HG02938 (cell line): ENCODE measurements around the gene ARFGEF3.

Source experiments
- ATAC-seq: cut with Tn5 transposase; IDR thresholded peaks from one replicate; pipeline ENCODE4 v1.9.1; 2021; ENCODE audit warnings: mild to moderate bottlenecking, moderate library complexity; ENCODE audit not compliant: unreplicated experiment

The ARFGEF3 gene

GRCh38 chr6:138238368-138238767, 76.6 kb downstream of the ARFGEF3 start:
- ATAC-seq, result no peak

GRCh38 chr6:138239774-138240173, 78.0 kb downstream of the ARFGEF3 start:
- ATAC-seq, result no peak

GRCh38 chr6:138240476-138241245, 78.9 kb downstream of the ARFGEF3 start:
- no peak for ATAC-seq

- no peak for ATAC-seq
Measured at GRCh38 chr6:138241381-138241780, 79.6 kb downstream of the ARFGEF3 start.

GRCh38 chr6:138241934-138242333, 80.2 kb downstream of the ARFGEF3 start:
- ATAC-seq, result no peak

- ATAC-seq, result no peak
Measured at GRCh38 chr6:138242987-138243592, 81.4 kb downstream of the ARFGEF3 start.

GRCh38 chr6:138245751-138246150, 84.0 kb downstream of the ARFGEF3 start:
- ATAC-seq, result no peak

GRCh38 chr6:138246650-138247440, 85.1 kb downstream of the ARFGEF3 start:
- ATAC-seq, result no peak

- ATAC-seq, result no peak
Measured at GRCh38 chr6:138248011-138248410, 86.3 kb downstream of the ARFGEF3 start.

GRCh38 chr6:138248878-138249277, 87.1 kb downstream of the ARFGEF3 start:
- no peak for ATAC-seq

- ATAC-seq, result no peak
Measured at GRCh38 chr6:138250053-138250452, 88.3 kb downstream of the ARFGEF3 start.

- ATAC-seq, result no peak
Measured at GRCh38 chr6:138250513-138251247, 88.9 kb downstream of the ARFGEF3 start.

- no peak for ATAC-seq
Measured at GRCh38 chr6:138253731-138254130, 92.0 kb downstream of the ARFGEF3 start.

- ATAC-seq, result no peak
Measured at GRCh38 chr6:138255443-138255842, 93.7 kb downstream of the ARFGEF3 start.

- ATAC-seq, result no peak
Measured at GRCh38 chr6:138257638-138258040, 95.9 kb downstream of the ARFGEF3 start.

GRCh38 chr6:138258197-138258596, 96.5 kb downstream of the ARFGEF3 start:
- ATAC-seq, result no peak

- no peak for ATAC-seq
Measured at GRCh38 chr6:138258991-138259390, 97.3 kb downstream of the ARFGEF3 start.

GRCh38 chr6:138261116-138261780, 99.5 kb downstream of the ARFGEF3 start:
- no peak for ATAC-seq

- no peak for ATAC-seq
Measured at GRCh38 chr6:138263963-138264362, 102.2 kb downstream of the ARFGEF3 start.

GRCh38 chr6:138264372-138264880, 102.7 kb downstream of the ARFGEF3 start:
- no peak for ATAC-seq
